Mucosa of descending colon (tissue), 3 donors: ENCODE measurements around the gene PRMT5. TPM values are rescaled to one million over a fixed set of nuclear protein-coding genes. Genes with fewer than 3 reads are reported as not detected.
"Not testable (repeated sequence)": the region's sequence is repeated elsewhere in the genome, so short reads cannot be mapped to it uniquely, and the experiment has no call there.

Experiments
- ATAC-seq: fragments of 200-7000 bp; cut with Tn5 transposase; one replicate; pipeline ENCODE4 v1.9.1; 2020; ENCODE audit warnings: mild to moderate bottlenecking, moderate library complexity
- DNase-seq, 3 donors: peaks; one replicate each; pipeline ENCODE4 v3.0.0-alpha.2; 2020
- H3K36me3 ChIP-seq: fragments of 200-600 bp; one replicate; pipeline ENCODE4 v1.8.0; 2021; ENCODE audit warnings: low read depth, mild to moderate bottlenecking
- H3K4me1 ChIP-seq: fragments of 200-600 bp; one replicate; pipeline ENCODE4 v1.8.0; 2021; ENCODE audit warnings: low read depth, mild to moderate bottlenecking
- H3K4me3 ChIP-seq: fragments of 200-600 bp; one replicate; pipeline ENCODE4 v1.8.0; 2021; ENCODE audit warnings: mild to moderate bottlenecking
- H3K9me3 ChIP-seq: fragments of 200-600 bp; one replicate; pipeline ENCODE4 v1.8.0; 2021; ENCODE audit warnings: mild to moderate bottlenecking
- intact Hi-C, 2 donors: fragments of 100-400 bp; cut with DNase I in 1 of 2; cut with micrococcal nuclease in 1 of 2; formaldehyde crosslinking; loops; one replicate each; pipeline versions ENCODE4 v1.11.0 to v1.11.1; 2022; cut with DNase I, micrococcal nuclease
- total RNA-seq, 3 donors: library from RNA; stranded (reverse); fragmentation: NEBNext Ultra II Directional in 2 of 3; extraction: Animal tissue kit (Norgen Biotek cat#: 25700) in 2 of 3; gene quantifications; one replicate each; pipeline versions ENCODE4 v1.2.1 to v1.2.4, GENCODE V29; 2021 to 2023
- TF ChIP-seq, protein P1 (sequence below): fragments of 200-600 bp; IDR thresholded peaks from one replicate; pipeline ENCODE4 v1.8.0; 2022; ENCODE audit warnings: antibody characterized with exemption, mild to moderate bottlenecking
- donor health status: DM: no; HTN: no; CAD: no; lungs with moderate emphysema.
- donor health status: DM: no; HTN: no; CAD: no.
- donor health status: DM: no; HTN: yes; CAD: no.

PRMT5 gene
- total RNA-seq, 3 donors from 2014 or later: 47.7 to 55.1 (median 50.2) TPM

DNA sequence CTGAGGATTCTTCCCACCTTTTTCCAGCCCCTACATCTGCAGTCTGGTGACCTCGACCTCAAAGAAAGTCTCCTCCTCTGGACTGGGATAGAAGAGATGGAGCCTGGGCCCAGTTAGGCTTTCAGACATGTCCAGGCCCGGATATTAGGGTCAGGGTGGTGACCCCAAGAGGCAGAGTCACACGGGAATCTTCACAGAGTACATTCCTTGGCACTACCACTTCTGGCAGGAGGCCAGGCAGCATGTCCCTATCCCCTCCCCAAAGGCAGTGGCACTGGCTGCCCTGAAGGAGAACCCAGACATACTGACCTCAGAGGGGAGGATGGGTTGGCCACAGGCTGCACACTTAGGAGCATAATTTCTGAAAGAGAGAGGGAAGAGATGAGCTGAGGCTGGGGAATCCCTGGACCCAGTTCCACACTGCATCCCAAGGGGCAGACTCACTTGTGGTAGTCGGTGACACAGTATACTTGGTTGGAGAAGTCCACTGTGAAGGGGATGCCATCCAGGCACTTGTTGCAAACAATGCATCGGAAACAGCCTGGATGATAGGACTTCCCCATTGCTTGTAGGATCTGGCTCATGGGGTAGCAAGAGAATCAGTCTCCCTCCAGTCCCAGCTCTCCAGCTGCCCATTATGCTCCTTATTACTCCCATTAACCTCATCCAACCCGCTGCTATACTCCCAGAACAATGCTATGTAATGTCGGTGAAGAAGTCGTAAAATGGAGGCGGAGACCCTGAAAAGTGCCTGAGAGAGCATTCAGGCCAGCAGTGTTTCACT is 45.5 kb upstream of the PRMT5 start:
- Histone ChIP-seq H3K9me3 (no peaks in the 10 kb centered on the region), H3K4me1 (peaks cover 17% of the 10 kb centered on the region), H3K36me3 (no peaks in the 10 kb centered on the region), H3K4me3 (no peak overlapping the region)
- intact Hi-C loops: no loop called here
- DNase-seq (no peak), ATAC-seq (no peak)
- TF ChIP-seq, protein P1, sequence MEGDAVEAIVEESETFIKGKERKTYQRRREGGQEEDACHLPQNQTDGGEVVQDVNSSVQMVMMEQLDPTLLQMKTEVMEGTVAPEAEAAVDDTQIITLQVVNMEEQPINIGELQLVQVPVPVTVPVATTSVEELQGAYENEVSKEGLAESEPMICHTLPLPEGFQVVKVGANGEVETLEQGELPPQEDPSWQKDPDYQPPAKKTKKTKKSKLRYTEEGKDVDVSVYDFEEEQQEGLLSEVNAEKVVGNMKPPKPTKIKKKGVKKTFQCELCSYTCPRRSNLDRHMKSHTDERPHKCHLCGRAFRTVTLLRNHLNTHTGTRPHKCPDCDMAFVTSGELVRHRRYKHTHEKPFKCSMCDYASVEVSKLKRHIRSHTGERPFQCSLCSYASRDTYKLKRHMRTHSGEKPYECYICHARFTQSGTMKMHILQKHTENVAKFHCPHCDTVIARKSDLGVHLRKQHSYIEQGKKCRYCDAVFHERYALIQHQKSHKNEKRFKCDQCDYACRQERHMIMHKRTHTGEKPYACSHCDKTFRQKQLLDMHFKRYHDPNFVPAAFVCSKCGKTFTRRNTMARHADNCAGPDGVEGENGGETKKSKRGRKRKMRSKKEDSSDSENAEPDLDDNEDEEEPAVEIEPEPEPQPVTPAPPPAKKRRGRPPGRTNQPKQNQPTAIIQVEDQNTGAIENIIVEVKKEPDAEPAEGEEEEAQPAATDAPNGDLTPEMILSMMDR: no peak

DNA sequence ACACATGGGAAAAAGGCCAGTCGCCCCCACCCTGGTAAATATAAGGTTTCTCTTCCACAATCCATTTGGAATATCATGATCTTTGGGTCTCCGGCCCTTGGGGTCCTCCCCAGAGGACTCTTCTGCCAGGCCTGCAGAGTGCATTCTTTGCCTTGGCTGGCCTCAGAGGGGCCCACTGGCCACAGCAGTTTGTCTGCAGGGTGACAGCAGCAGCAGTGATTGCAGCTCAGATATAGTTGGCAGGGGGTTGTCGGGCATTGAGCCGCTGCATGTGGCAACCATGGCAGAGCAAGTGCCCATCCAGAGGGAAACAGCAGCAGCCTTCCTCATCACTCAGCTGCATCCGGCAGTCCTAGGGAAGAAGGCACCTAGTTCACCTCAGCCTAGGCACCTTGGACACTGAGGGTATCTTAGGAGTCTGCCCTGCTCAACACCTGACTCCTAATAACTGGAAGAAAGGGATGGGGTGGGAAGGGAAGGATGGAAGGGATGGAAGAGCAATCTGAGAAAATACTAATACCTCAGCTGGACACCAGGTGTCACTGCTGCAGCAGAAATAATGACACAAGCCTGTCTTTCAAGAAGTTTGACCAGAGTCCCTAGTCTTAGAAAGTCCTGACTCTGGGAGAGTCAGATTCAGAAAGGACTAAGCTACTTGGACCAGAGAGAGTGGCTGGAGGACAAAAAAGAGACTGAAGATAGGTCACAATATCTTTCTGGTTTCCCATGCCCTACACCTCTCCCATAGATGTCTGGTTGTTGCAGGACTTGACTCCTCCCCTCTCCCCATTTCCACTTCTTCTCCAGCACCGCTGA is 44.2 kb upstream of the PRMT5 start:
- peaks cover 17% of the 10 kb centered on the region for H3K4me1 ChIP-seq
- no peaks in the 10 kb centered on the region for H3K36me3 ChIP-seq
- peak; percentile 65 for ATAC-seq
- TF ChIP-seq, protein P1: no peak
- intact Hi-C loops: no loop called here
- no peak overlapping the region for H3K4me3 ChIP-seq
- peak in 1 of 3 donors; percentile 78 for DNase-seq
- H3K9me3 ChIP-seq: no peaks in the 10 kb centered on the region

DNA sequence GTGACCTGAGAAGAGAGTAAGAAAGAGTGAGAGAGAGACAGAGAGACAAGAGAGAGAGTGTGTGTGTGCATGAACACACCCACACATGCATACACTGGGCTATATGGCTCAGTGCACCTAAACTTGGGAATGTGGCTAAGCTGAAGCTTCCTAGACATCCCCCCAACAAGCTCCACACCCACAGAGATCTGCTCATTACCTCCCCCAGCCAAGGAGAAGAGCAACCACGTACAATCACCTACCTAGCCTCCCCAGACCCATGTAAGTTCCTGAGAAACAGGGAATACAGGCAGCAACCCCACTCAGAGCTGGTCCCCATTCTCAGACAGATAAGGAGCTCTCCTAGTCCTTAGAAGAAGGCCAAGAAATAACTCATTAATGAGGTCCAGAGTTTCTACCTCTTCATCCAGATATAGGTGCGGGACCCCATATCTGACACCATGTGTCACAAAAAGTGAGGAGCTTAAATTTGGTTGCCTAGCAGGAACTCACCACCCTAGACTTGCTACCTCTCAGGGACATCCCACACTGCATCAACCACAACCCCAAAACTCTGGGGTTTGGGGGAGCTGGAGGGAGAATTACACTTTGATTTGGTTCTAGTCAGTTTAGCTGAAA is 43.2 kb upstream of the PRMT5 start:
- no peaks in the 10 kb centered on the region for H3K36me3 ChIP-seq
- no peaks in the 10 kb centered on the region for H3K9me3 ChIP-seq
- no peak overlapping the region for H3K4me3 ChIP-seq
- DNase-seq (no peak), ATAC-seq (no peak)
- peaks cover 11% of the 10 kb centered on the region for H3K4me1 ChIP-seq
- intact Hi-C loops: no loop called here
- TF ChIP-seq, protein P1: no peak

DNA sequence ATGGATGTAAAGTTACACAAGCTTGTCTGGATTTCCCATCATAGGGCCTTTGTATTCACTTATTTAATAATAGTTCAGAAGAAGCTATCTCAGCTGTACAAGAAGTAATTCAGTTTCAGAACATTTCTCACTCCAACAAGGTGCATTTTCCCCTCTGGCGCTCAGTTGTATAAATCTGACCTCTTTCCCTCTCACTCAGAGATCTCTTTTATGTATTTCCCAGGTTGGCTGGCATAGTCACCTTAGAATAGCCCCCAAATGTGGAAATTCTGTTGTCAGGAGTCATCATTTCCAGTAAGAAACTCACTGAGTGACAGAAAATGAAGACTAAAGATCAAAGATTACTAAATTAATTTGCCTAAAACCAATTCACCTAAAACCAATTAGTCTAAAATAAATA is 42.0 kb upstream of the PRMT5 start:
- intact Hi-C loops: no loop called here
- H3K4me1 ChIP-seq: no peaks in the 10 kb centered on the region
- no peaks in the 10 kb centered on the region for H3K9me3 ChIP-seq
- TF ChIP-seq, protein P1: no peak
- no peaks in the 10 kb centered on the region for H3K36me3 ChIP-seq
- ATAC-seq: no peak
- DNase-seq: no peak
- H3K4me3 ChIP-seq: no peak overlapping the region

DNA sequence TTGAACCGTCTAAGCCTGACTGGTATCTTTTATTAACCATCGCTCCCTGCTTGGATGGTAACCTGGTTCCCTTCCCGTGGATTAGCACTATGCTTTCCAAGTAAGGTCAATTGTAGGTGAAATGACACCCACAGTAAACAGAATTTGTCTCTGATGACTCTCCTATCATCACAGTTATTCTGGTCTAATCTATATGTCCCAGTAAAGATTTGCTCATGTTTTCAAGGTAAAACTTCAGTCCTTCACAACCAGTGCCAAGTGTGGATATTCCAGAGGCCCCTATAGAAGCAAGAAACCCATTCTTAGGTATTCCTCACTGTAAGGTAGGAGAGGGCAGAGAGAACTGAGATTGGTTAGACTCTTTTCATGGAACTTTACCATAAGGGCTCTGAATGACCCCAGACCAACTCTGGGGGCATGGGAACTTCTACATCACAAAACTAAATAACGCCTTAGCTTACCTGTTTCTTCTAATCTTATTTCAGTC is 37.6 kb upstream of the PRMT5 start:
- TF ChIP-seq, protein P1: no peak
- DNase-seq (no peak), ATAC-seq (no peak)
- Histone ChIP-seq H3K36me3 (no peaks in the 10 kb centered on the region), H3K4me3 (no peak overlapping the region), H3K9me3 (no peaks in the 10 kb centered on the region), H3K4me1 (no peaks in the 10 kb centered on the region)
- intact Hi-C loops: no loop called here

DNA sequence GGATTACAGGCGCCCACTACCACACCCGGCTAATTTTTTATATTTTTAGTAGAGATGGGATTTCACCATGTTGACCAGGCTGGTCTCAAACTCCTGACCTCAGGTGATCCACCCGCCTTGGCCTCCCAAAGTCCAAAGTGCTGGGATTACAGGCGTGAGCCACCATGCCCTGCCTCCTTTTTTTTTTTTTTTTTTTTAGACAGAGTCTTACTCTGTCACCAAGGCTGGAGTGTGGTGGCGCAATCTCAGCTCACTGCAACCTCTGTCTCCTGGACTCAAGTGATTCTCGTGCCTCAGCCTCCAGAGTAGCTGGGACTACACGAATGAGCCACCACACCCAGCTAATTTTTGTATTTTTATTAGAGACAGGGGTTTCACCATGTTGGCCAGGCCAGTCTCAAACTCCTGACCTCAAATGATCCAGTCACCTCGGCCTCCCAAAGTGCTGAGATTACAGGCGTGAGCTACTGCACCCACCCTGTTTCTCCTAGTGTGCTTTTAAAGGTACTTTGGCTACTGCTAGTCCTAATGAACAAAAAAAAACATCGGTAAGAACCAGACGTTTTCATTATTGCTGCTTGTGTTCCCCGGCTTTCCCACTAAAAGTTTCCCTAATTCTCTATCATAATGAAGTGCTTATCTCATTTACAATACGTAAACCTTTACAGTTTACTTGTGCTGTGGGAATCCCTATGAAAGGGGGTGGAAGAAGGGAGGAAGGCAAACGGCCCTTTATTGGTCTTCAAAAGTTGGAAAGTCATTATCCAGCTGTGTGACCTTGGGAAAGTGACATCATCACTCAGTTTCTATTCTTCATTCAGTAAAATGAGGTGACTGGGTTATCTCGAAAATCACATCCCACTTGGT is 37.0 kb upstream of the PRMT5 start:
- H3K4me1 ChIP-seq, DNase-seq, H3K4me3 ChIP-seq, intact Hi-C loops, H3K36me3 ChIP-seq, H3K9me3 ChIP-seq: not testable (repeated sequence)
- peak; percentile 61 for ATAC-seq
